Astrocyte of the cerebellum (primary cell): ENCODE data around the gene SLC25A47.
"Not testable (repeated sequence)": the region's sequence is repeated elsewhere in the genome, so short reads cannot be mapped to it uniquely, and the experiment has no call there.

Source experiments
- DNase-seq: peaks from one replicate; pipeline ENCODE4 v3.0.0-alpha.2; 2011; ENCODE audit warnings: low read depth
- H3K4me3 ChIP-seq: 2 replicates; pipeline ENCODE4 v1.5.1; 2011; ENCODE audit warnings: mild to moderate bottlenecking, low read depth, low read length, moderate library complexity
- in situ Hi-C: cut with HindIII; loops from 2 replicates; pipeline ENCODE4 v1.10.0; 2017; ENCODE audit warnings: low sequenced_read_pairs
- TF ChIP-seq, protein P1 (sequence below): IDR thresholded peaks from 2 replicates; pipeline ENCODE4 v1.5.1; 2012; ENCODE audit warnings: low read length, low read depth, moderate library complexity, mild to moderate bottlenecking; ENCODE audit errors: missing control alignments

Gene SLC25A47

DNA sequence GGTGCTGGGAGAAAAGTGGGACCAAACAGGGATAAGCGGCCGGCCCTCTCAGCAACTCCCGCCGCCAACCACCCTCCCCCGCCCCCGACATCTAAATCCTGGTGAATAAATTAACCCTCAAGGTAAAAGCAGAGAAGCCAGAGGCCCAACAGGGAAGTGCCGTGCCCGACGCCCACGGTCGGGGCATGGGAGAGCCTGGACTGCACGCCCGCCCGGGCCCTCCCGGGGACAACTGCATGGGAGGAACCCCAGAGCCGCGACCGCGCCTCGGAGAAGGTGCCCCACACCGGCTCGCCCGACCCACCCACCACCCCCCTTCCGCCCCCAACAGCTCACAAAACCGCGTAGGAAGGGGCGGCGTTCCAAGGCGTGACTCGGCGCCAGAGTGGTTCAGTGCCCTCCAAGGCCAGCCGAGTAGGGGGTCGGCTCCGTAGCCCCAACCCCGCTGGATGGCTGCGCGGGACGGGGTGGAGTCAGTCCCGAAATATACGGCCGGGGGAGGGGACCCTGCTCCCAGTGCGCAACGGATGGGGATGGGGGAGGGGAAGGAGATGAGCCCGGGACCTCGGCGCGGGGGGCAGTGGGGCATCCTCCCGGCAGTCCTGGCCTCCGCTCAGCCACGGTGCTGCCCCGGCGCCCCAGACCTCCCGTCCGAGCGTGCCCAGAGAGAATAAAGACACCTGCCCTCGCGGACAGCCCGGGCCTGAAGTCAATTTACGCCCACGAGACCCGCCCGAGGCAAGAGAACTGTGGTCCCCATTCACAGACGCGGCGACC, 17.6 kb upstream of the SLC25A47 start:
- no peak for DNase-seq
- in situ Hi-C loops: no loop called here
- TF ChIP-seq, protein P1, sequence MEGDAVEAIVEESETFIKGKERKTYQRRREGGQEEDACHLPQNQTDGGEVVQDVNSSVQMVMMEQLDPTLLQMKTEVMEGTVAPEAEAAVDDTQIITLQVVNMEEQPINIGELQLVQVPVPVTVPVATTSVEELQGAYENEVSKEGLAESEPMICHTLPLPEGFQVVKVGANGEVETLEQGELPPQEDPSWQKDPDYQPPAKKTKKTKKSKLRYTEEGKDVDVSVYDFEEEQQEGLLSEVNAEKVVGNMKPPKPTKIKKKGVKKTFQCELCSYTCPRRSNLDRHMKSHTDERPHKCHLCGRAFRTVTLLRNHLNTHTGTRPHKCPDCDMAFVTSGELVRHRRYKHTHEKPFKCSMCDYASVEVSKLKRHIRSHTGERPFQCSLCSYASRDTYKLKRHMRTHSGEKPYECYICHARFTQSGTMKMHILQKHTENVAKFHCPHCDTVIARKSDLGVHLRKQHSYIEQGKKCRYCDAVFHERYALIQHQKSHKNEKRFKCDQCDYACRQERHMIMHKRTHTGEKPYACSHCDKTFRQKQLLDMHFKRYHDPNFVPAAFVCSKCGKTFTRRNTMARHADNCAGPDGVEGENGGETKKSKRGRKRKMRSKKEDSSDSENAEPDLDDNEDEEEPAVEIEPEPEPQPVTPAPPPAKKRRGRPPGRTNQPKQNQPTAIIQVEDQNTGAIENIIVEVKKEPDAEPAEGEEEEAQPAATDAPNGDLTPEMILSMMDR: no peak
- H3K4me3 ChIP-seq: peak overlapping the region; percentile 80

- in situ Hi-C loops: no loop called here
- H3K4me3 ChIP-seq: peak within 1 kb of the TSS; percentile 80
- TF ChIP-seq, protein P1: no peak
- peak; percentile 48 for DNase-seq
These were observed 16.8 kb upstream of the SLC25A47 start, which contains the start of gene SLC25A29 for GRCh38 chr14:100306101-100306997. Gene SLC25A29, minus strand, starts transcription at chr14:100306444. Its CDS starts 212 bp downstream, at chr14:100306232.

DNA sequence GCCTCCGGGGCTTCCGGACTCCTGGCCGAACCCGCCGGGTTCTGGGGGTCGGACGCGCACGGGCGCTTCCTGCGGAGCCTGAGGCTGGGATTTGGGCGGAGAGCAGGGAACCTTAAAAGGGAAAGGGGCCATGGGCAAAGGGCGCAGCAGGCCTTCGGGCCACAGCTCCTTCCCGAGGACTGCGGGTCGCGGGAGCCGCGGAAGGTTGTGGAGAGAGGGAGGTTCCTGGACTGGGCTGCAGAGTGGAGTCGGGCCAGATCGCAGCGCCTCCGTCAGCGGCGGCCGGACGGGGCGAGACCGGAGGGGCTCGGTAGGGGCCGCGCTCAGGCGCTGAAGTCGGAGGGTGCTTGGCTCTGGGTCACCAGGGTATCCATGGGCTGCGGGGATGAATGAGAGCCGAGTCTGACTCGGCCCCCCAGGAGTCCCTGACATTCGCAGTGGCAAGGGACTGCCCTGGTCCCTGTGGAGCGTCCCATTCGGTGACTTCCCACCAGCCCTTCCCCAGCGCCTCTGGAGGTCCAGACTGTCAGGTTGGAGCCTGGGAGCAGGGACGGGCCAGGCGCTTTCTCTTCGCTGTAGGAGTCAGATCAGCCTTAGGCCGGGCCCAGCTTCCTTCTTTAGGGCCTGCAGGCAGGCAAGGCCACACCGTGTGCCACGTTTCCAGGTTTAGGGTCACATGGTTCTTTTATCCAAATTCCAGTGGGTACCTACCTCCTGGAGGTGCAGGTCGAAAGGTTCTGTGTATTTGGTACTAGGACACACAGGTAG, 16.0 kb upstream of the SLC25A47 start:
- DNase-seq: no peak
- peak overlapping the region; percentile 80 for H3K4me3 ChIP-seq
- in situ Hi-C loops: no loop called here
- TF ChIP-seq, protein P1: no peak

GRCh38 chr14:100307766-100308426, 15.2 kb upstream of the SLC25A47 start:
- DNase-seq: no peak
- TF ChIP-seq, protein P1: no peak
- H3K4me3 ChIP-seq: peak overlapping the region; percentile 80
- in situ Hi-C loops: no loop called here

GRCh38 chr14:100308427-100308792, 14.7 kb upstream of the SLC25A47 start:
- in situ Hi-C loops, DNase-seq, H3K4me3 ChIP-seq: not testable (repeated sequence)

GRCh38 chr14:100309028-100309737, 14.0 kb upstream of the SLC25A47 start:
- no peak overlapping the region for H3K4me3 ChIP-seq

DNA sequence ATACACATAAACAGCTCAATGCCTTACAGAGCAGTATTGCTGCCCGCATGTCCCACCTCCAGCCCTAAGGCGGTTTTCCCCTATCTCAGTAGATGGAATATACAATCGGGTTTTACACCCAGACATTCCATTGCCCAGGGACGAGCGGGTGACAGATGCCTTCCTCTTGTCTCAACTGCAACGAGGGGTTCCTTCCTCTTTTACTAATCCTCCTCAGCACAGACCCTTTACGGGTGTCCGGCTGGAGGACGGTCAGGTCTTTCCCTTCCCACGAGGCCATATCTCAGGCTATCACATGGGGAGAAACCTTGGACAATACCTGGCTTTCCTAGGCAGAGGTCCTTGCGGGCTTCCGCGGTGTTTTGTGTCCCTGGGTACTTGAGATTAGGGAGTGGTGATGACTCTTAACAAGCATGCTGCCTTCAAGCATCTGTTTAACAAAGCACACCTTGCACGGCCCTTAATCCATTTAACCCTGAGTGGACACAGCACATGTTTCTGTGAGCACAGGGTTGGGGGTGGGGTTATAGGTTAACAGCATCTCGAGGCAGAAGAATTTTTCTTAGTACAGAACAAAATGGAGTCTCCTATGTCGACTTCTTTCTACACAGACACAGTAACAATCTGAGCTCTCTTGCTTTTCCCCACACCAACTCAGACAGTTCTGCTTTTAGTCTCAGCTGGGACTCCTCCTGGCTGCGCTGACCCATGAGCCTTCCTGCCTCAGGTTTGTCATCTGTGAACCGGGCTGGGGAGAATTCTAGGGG, 10.8 kb upstream of the SLC25A47 start:
- in situ Hi-C loops, H3K4me3 ChIP-seq, DNase-seq: not testable (repeated sequence)

More at GRCh38 chr14:100309028-100309737, 14.0 kb upstream of the SLC25A47 start:
- no peak for DNase-seq
- in situ Hi-C loops: no loop called here
- TF ChIP-seq, protein P1: no peak
